HepG2 (cell line): ENCODE data around the gene SNAP29. TPM values are rescaled to one million over a fixed set of nuclear protein-coding genes. Genes with fewer than 3 reads are reported as not detected.

Experiments used
- AFF4 ChIP-seq: sonication (generic); formaldehyde crosslinking; IDR thresholded peaks from 2 replicates; pipeline ENCODE4 v1.4.0; 2020; ENCODE audit warnings: missing genetic modification reagents
- ARNT ChIP-seq: fragments of 450-650 bp; IDR thresholded peaks from 2 replicates; pipeline ENCODE4 v1.6.1; 2017
- BHLHE40 ChIP-seq: IDR thresholded peaks from 2 replicates; pipeline ENCODE4 v1.6.1; 2011; ENCODE audit warnings: low read length, improper control_type of control experiment
- ELF4 ChIP-seq: sonication (generic); formaldehyde crosslinking; IDR thresholded peaks from 2 replicates; pipeline ENCODE4 v1.5.0; 2020; ENCODE audit warnings: missing genetic modification reagents, mild to moderate bottlenecking, moderate library complexity, borderline replicate concordance
- ERF ChIP-seq: IDR thresholded peaks from 2 replicates; pipeline ENCODE4 v1.6.1; 2018; ENCODE audit warnings: missing biosample characterization, missing genetic modification reagents
- ETS1 ChIP-seq: sonication (generic); formaldehyde crosslinking; IDR thresholded peaks from 2 replicates; pipeline ENCODE4 v1.4.0; 2020; ENCODE audit warnings: missing genetic modification reagents
- KDM4B ChIP-seq: sonication (generic); formaldehyde crosslinking; IDR thresholded peaks from 2 replicates; pipeline ENCODE4 v1.4.0; 2020; ENCODE audit warnings: missing genetic modification reagents
- KLF15 ChIP-seq: sonication (generic); formaldehyde crosslinking; IDR thresholded peaks from 2 replicates; pipeline ENCODE4 v1.8.1; 2023; ENCODE audit warnings: borderline replicate concordance, mild to moderate bottlenecking, inconsistent platforms, missing genetic modification reagents, mixed read lengths
- MLXIP ChIP-seq: sonication (generic); formaldehyde crosslinking; IDR thresholded peaks from 2 replicates; pipeline ENCODE4 v1.9.0; 2021; ENCODE audit warnings: missing genetic modification reagents, borderline replicate concordance
- ONECUT2 ChIP-seq: sonication (generic); formaldehyde crosslinking; IDR thresholded peaks from 2 replicates; pipeline ENCODE4 v1.4.0; 2020; ENCODE audit warnings: missing genetic modification reagents
- PHF8 ChIP-seq: sonication (generic); formaldehyde crosslinking; IDR thresholded peaks from 2 replicates; pipeline ENCODE4 v1.5.0; 2020; ENCODE audit warnings: missing genetic modification reagents
- SATB2 ChIP-seq: sonication (generic); formaldehyde crosslinking; IDR thresholded peaks from 2 replicates; pipeline ENCODE4 v1.5.0; 2020; ENCODE audit warnings: missing genetic modification reagents
- SIX4 ChIP-seq: sonication (generic); formaldehyde crosslinking; IDR thresholded peaks from 2 replicates; pipeline ENCODE4 v1.4.0; 2020; ENCODE audit warnings: missing genetic modification reagents
- TAF1 ChIP-seq: sonication (generic); formaldehyde crosslinking; IDR thresholded peaks from 2 replicates; pipeline ENCODE4 v1.4.0; 2020; ENCODE audit warnings: missing genetic modification reagents
- TCF7L2 ChIP-seq: IDR thresholded peaks from 2 replicates; pipeline ENCODE4 v1.6.1; 2011; ENCODE audit warnings: mild to moderate bottlenecking, low read depth, low read length, moderate library complexity
- TOE1 ChIP-seq: sonication (generic); formaldehyde crosslinking; IDR thresholded peaks from 2 replicates; pipeline ENCODE4 v1.4.0; 2020; ENCODE audit warnings: mild to moderate bottlenecking, missing genetic modification reagents
- ZFP62 ChIP-seq: sonication (generic); formaldehyde crosslinking; IDR thresholded peaks from 2 replicates; pipeline ENCODE4 v1.4.0; 2020; ENCODE audit warnings: missing genetic modification reagents
- ZNF180 ChIP-seq: sonication (generic); formaldehyde crosslinking; IDR thresholded peaks from 2 replicates; pipeline ENCODE4 v1.4.0; 2020; ENCODE audit warnings: low read depth, missing genetic modification reagents, borderline replicate concordance
- ZNF251 ChIP-seq: sonication (generic); formaldehyde crosslinking; IDR thresholded peaks from 2 replicates; pipeline ENCODE4 v1.9.0; 2021; ENCODE audit warnings: mild to moderate bottlenecking, missing genetic modification reagents
- ZNF552 ChIP-seq: sonication (generic); formaldehyde crosslinking; IDR thresholded peaks from 2 replicates; pipeline ENCODE4 v1.9.0; 2022; ENCODE audit warnings: missing genetic modification reagents, mild to moderate bottlenecking, borderline replicate concordance
- ZNF839 ChIP-seq: sonication (generic); formaldehyde crosslinking; IDR thresholded peaks from 2 replicates; pipeline ENCODE4 v1.4.0; 2020; ENCODE audit warnings: missing genetic modification reagents, mild to moderate bottlenecking, borderline replicate concordance
- ZSCAN21 ChIP-seq: sonication (generic); formaldehyde crosslinking; IDR thresholded peaks from 2 replicates; pipeline ENCODE4 v1.8.0; 2022; ENCODE audit warnings: mild to moderate bottlenecking, missing genetic modification reagents, moderate library complexity, borderline replicate concordance
- ZSCAN9 ChIP-seq: IDR thresholded peaks from 2 replicates; pipeline ENCODE4 v1.6.1; 2016; ENCODE audit warnings: borderline replicate concordance
- polyA plus RNA-seq, 8 experiments: library from polyadenylated mRNA; depleted of rRNA in 3 of 8; stranded (reverse) in 7 of 8; unstranded in 1 of 8; fragments of >200 nt; fragmentation: Illumina TruSeq in 4 of 8; extraction: Trizol in 4 of 8; gene quantifications; 2 replicates each; pipeline versions ENCODE4 v1.2.1 to v1.2.3, GENCODE V29; 2011 to 2016; ENCODE audit warnings: low read depth in 4 of 8, missing spikeins in 1 of 8, mixed read lengths in 1 of 8; ENCODE audit not compliant: insufficient read depth in 1 of 8
- total RNA-seq, 5 experiments: library from RNA; depleted of rRNA; stranded (reverse); fragments of >200 nt; fragmentation: Illumina TruSeq; extraction: Trizol; gene quantifications; 2 replicates each; pipeline ENCODE4 v1.2.3, GENCODE V29; 2016; ENCODE audit warnings: low read depth in 1 of 5

The SNAP29 gene
- total and polyA plus RNA-seq, 2 of the 13 experiments (the other 11 are each of a cell fraction or from before 2014, with no cell fraction given), result 12.3 to 30.7 TPM

- TF ChIP-seq ZNF839 (CRISPR knock-in tag) (no peak), ETS1 (CRISPR knock-in tag) (no peak), ERF (CRISPR knock-in tag) (peak; percentile 92), TOE1 (CRISPR knock-in tag) (0 out of 2 replicates have a peak, but pooled peaks have one; percentile 24), KDM4B (CRISPR knock-in tag) (no peak), ZSCAN21 (0 out of 2 replicates have a peak, but pooled peaks have one; percentile 36), MLXIP (CRISPR knock-in tag) (no peak), SIX4 (CRISPR knock-in tag) (peak; percentile 33; the same call in 1 of the 2 replicates), SATB2 (no peak), ZNF180 (CRISPR knock-in tag) (no peak), BHLHE40 (peak; percentile 98), KLF15 (CRISPR knock-in tag) (peak; percentile 24; the same call in 1 of the 2 replicates), AFF4 (CRISPR knock-in tag) (no peak), TAF1 (peak; percentile 42; the same call in 1 of the 2 replicates), ZFP62 (CRISPR knock-in tag) (no peak), ZNF251 (no peak), ZNF552 (CRISPR knock-in tag) (0 out of 2 replicates have a peak, but pooled peaks have one; percentile 31), ZSCAN9 (no peak), TCF7L2 (no peak), ARNT (no peak), ONECUT2 (no peak), ELF4 (CRISPR knock-in tag) (no peak), PHF8 (CRISPR knock-in tag) (peak; percentile 88)
These were observed at the start of gene SNAP29, which contains the start of gene PI4KA (continued) for GRCh38 chr22:20858615-20859416.
